ENCODE results near the gene LRRC51.

- TF ChIP-seq CTCF (conservative IDR thresholded peaks at IDR 0.05; ENCODE audit: low read length) (no peak), EZH2phosphoT487 (IDR thresholded peaks at IDR 0.05; ENCODE audit: borderline replicate concordance) (no peak)
These were observed 3.4 kb downstream of the LRRC51 start for GRCh38 chr11:72084076-72084475.
